K562 (cell line): ENCODE data around the gene SARS2. TPM values are rescaled to one million over a fixed set of nuclear protein-coding genes. Genes with fewer than 3 reads are reported as not detected.

Experiments used
- CTBP1 ChIP-seq: fragments of 450-650 bp; IDR thresholded peaks from 2 replicates; pipeline ENCODE4 v1.6.1; 2016; ENCODE audit warnings: borderline replicate concordance
- E2F3 ChIP-seq: fragments of 250-450 bp; sonication (Bioruptor Pico); IDR thresholded peaks from 2 replicates; pipeline ENCODE4 v1.4.0; 2020; ENCODE audit warnings: mild to moderate bottlenecking
- HEY1 ChIP-seq: fragments of 250-450 bp; sonication (Bioruptor Pico); IDR thresholded peaks from 2 replicates; pipeline ENCODE4 v1.5.0; 2020; ENCODE audit warnings: mild to moderate bottlenecking, moderate library complexity, borderline replicate concordance
- KDM1A ChIP-seq, 2 experiments: fragments of 450-650 bp; IDR thresholded peaks; 2 replicates each; pipeline ENCODE4 v1.6.1; 2016; ENCODE audit warnings: mild to moderate bottlenecking in 2 of 2
- MAFF ChIP-seq: IDR thresholded peaks from 2 replicates; pipeline ENCODE4 v1.6.1; 2012; ENCODE audit warnings: low read length, improper control_type of control experiment
- MCM5 ChIP-seq: fragments of 450-650 bp; IDR thresholded peaks from 2 replicates; pipeline ENCODE4 v1.6.1; 2016; ENCODE audit warnings: low read depth
- MLLT1 ChIP-seq, 2 experiments: fragments of 450-650 bp; IDR thresholded peaks; 2 replicates each; pipeline ENCODE4 v1.6.1; 2016
- MXD1 ChIP-seq: fragments of 250-450 bp; sonication (Bioruptor Pico); IDR thresholded peaks from 2 replicates; pipeline ENCODE4 v1.8.0; 2021; ENCODE audit warnings: borderline replicate concordance, mild to moderate bottlenecking, moderate library complexity; ENCODE audit not compliant: poor library complexity, severe bottlenecking
- NEUROD1 ChIP-seq: fragments of 150-350 bp; IDR thresholded peaks from 2 replicates; pipeline ENCODE4 v1.6.1; 2014; ENCODE audit warnings: borderline replicate concordance, low read length, low read depth; ENCODE audit not compliant: partially characterized antibody
- NR1H2 ChIP-seq: sonication (generic); formaldehyde crosslinking; IDR thresholded peaks from 2 replicates; pipeline ENCODE4 v1.4.0; 2020; ENCODE audit warnings: mild to moderate bottlenecking, missing genetic modification reagents
- PYGO2 ChIP-seq: fragments of 450-650 bp; IDR thresholded peaks from 2 replicates; pipeline ENCODE4 v1.6.1; 2016; ENCODE audit warnings: mild to moderate bottlenecking, missing genetic modification characterization, moderate library complexity, missing compliant biosample characterization
- SETDB1 ChIP-seq: IDR thresholded peaks from one replicate; pipeline ENCODE4 v1.6.1; 2012; ENCODE audit warnings: low read length, control low read depth, inconsistent platforms
- SNIP1 ChIP-seq: fragments of 450-650 bp; IDR thresholded peaks from 2 replicates; pipeline ENCODE4 v1.7.1; 2017; ENCODE audit warnings: low read depth, mild to moderate bottlenecking
- TFE3 ChIP-seq: fragments of 450-650 bp; formaldehyde crosslinking; IDR thresholded peaks from 2 replicates; pipeline ENCODE4 v1.4.0; 2020; ENCODE audit warnings: mild to moderate bottlenecking, mixed read lengths
- ZC3H11A ChIP-seq: IDR thresholded peaks from 2 replicates; pipeline ENCODE4 v1.6.1; 2012; ENCODE audit warnings: low read depth, low read length, improper control_type of control experiment
- ZNF12 ChIP-seq: sonication (generic); formaldehyde crosslinking; IDR thresholded peaks from 2 replicates; pipeline ENCODE4 v1.4.0; 2020; ENCODE audit warnings: mild to moderate bottlenecking, missing genetic modification reagents
- ZNF584 ChIP-seq: fragments of 200-800 bp; sonication (Bioruptor generic); IDR thresholded peaks from 2 replicates; pipeline ENCODE4 v1.6.1; 2016; ENCODE audit warnings: low read depth, mild to moderate bottlenecking, missing genetic modification characterization, missing compliant biosample characterization
- ZNF639 ChIP-seq, 2 experiments: fragments of 200-800 bp in 1 of 2; sonication (Bioruptor generic) in 1 of 2; sonication (generic) in 1 of 2; formaldehyde crosslinking in 1 of 2; IDR thresholded peaks in 1 of 2; conservative IDR thresholded peaks in 1 of 2; 2 replicates each; pipeline versions ENCODE4 v1.5.0 to v1.6.1; 2016 to 2020; ENCODE audit warnings: missing compliant biosample characterization in 1 of 2, missing genetic modification characterization in 1 of 2, missing genetic modification reagents in 1 of 2
- ZNF77 ChIP-seq: fragments of 250-450 bp; sonication (Bioruptor Pico); IDR thresholded peaks from 2 replicates; pipeline ENCODE4 v1.5.0; 2020
- polyA plus RNA-seq, 8 experiments: library from polyadenylated mRNA; depleted of rRNA in 4 of 8; stranded (reverse) in 5 of 8; unstranded in 3 of 8; fragments of >200 nt; fragmentation: Nextera tagmentation in 2 of 8; fragmentation: Illumina TruSeq in 1 of 8; extraction: Ambion mirVana in 2 of 8; extraction: Trizol in 1 of 8; gene quantifications; 2 replicates each; pipeline versions ENCODE4 v1.2.1 to v1.2.3, GENCODE V29; 2011 to 2014; ENCODE audit warnings: inconsistent platforms in 1 of 8, missing spikeins in 1 of 8
- total RNA-seq, 7 experiments: library from RNA; depleted of rRNA in 6 of 7; stranded (reverse); fragments of >200 nt in 6 of 7; fragmentation: Illumina TruSeq in 2 of 7; extraction: Trizol in 2 of 7; gene quantifications; 2 replicates each; pipeline versions ENCODE4 v1.2.1 to v1.2.3, GENCODE V29; 2011 to 2021; ENCODE audit warnings: low replicate concordance in 1 of 7

Gene SARS2
- total and polyA plus RNA-seq, 9 of the 15 experiments (the other 6 are each of a cell fraction or from before 2014, with no cell fraction given) = 3.1 to 59.1 (median 31.7) TPM

- no peak for TF ChIP-seq NR1H2 (CRISPR knock-in tag)
- no peak for TF ChIP-seq PYGO2 (tag)
- no peak for TF ChIP-seq ZNF77
- TF ChIP-seq ZNF12 (CRISPR knock-in tag) = no peak
- TF ChIP-seq TFE3 (CRISPR knock-in tag) = no peak
- no peak for TF ChIP-seq ZC3H11A
- no peak for TF ChIP-seq E2F3
- TF ChIP-seq ZNF639 (CRISPR knock-in tag; conservative IDR thresholded peaks at IDR 0.05 in 1 of 2, IDR thresholded peaks at IDR 0.05 in 1 of 2) = peak in 1 of 2 experiments; percentile 77; a peak in 1 of 4 replicates
- peak; percentile 10; the same call in 1 of the 2 replicates for TF ChIP-seq MAFF
- no peak for TF ChIP-seq MCM5
- no peak; a peak in 1 of 4 replicates for TF ChIP-seq MLLT1 (IDR thresholded peaks at IDR 0.05)
- no peak for TF ChIP-seq ZNF584 (CRISPR knock-in tag)
- TF ChIP-seq NEUROD1 = peak; percentile 75
- no peak for TF ChIP-seq SNIP1
- TF ChIP-seq SETDB1 = no peak
- TF ChIP-seq CTBP1 = no peak; the same call in 1 of the 2 replicates
- no peak for TF ChIP-seq MXD1
- TF ChIP-seq KDM1A (IDR thresholded peaks at IDR 0.05) = no peak
- no peak for TF ChIP-seq HEY1 (CRISPR knock-in tag)
These were observed 30.9 kb downstream of the SARS2 start, which contains the start of the genes NFKBIB and SIRT2 (continued) for GRCh38 chr19:38899447-38900201.
